ENCODE data around the gene OTOGL.

Gene OTOGL

GRCh38 chr12:80381121-80381520 is 281.8 kb downstream of the OTOGL start:
- H3K4me1 ChIP-seq (ENCODE audit: control insufficient read depth in 1 of 2, insufficient read depth in 1 of 2, low read depth in 1 of 2, low read length in 1 of 2) = no peaks in the 10 kb centered on the region
- no peaks in the 10 kb centered on the region for H3K9me3 ChIP-seq
- no peak overlapping the region for H3K4me3 ChIP-seq (ENCODE audit: low read depth in 1 of 2, low read length in 1 of 2)
- no peaks in the 10 kb centered on the region for H3K27me3 ChIP-seq
- no peak overlapping the region for H3K27ac ChIP-seq
- no peak for TF ChIP-seq CTCF (IDR thresholded peaks at IDR 0.05)
- no peaks in the 10 kb centered on the region for H3K36me3 ChIP-seq

- H3K27ac ChIP-seq = no peak overlapping the region
These were observed 282.9 kb downstream of the OTOGL start for GRCh38 chr12:80382254-80382653.

GRCh38 chr12:80400571-80400991 is 301.2 kb downstream of the OTOGL start:
- no peaks in the 10 kb centered on the region for H3K36me3 ChIP-seq
- no peaks in the 10 kb centered on the region for H3K9me3 ChIP-seq
- no peak overlapping the region for H3K27ac ChIP-seq
- peaks cover 33% of the 10 kb centered on the region for H3K27me3 ChIP-seq
- H3K4me1 ChIP-seq (ENCODE audit: control insufficient read depth in 1 of 2, insufficient read depth in 1 of 2, low read depth in 1 of 2, low read length in 1 of 2) = no peaks in the 10 kb centered on the region
- H3K4me3 ChIP-seq (ENCODE audit: low read depth in 1 of 2, low read length in 1 of 2) = no peak overlapping the region
- no peak for TF ChIP-seq CTCF (IDR thresholded peaks at IDR 0.05)

More at GRCh38 chr12:80382254-80382653, 282.9 kb downstream of the OTOGL start:
- TF ChIP-seq CTCF (IDR thresholded peaks at IDR 0.05) = no peak
- H3K36me3 ChIP-seq = no peaks in the 10 kb centered on the region
- no peaks in the 10 kb centered on the region for H3K27me3 ChIP-seq
- no peak overlapping the region for H3K4me3 ChIP-seq (ENCODE audit: low read depth in 1 of 2, low read length in 1 of 2)
- no peaks in the 10 kb centered on the region for H3K9me3 ChIP-seq
- no peaks in the 10 kb centered on the region for H3K4me1 ChIP-seq (ENCODE audit: control insufficient read depth in 1 of 2, insufficient read depth in 1 of 2, low read depth in 1 of 2, low read length in 1 of 2)

- Histone ChIP-seq H3K4me3 (ENCODE audit: low read depth in 1 of 2, low read length in 1 of 2) (no peak overlapping the region), H3K27ac (no peak overlapping the region), H3K9me3 (no peaks in the 10 kb centered on the region), H3K27me3 (peaks cover 33% of the 10 kb centered on the region), H3K36me3 (no peaks in the 10 kb centered on the region), H3K4me1 (ENCODE audit: control insufficient read depth in 1 of 2, insufficient read depth in 1 of 2, low read depth in 1 of 2, low read length in 1 of 2) (no peaks in the 10 kb centered on the region)
- TF ChIP-seq CTCF (IDR thresholded peaks at IDR 0.05) = no peak
These were observed 301.9 kb downstream of the OTOGL start for GRCh38 chr12:80401191-80401590.

GRCh38 chr12:80404629-80405028 is 305.3 kb downstream of the OTOGL start:
- H3K36me3 ChIP-seq = no peaks in the 10 kb centered on the region
- H3K27me3 ChIP-seq = peaks cover 31% of the 10 kb centered on the region
- no peaks in the 10 kb centered on the region for H3K9me3 ChIP-seq
- H3K4me1 ChIP-seq (ENCODE audit: control insufficient read depth in 1 of 2, insufficient read depth in 1 of 2, low read depth in 1 of 2, low read length in 1 of 2) = no peaks in the 10 kb centered on the region
- no peak overlapping the region for H3K4me3 ChIP-seq (ENCODE audit: low read depth in 1 of 2, low read length in 1 of 2)
- no peak overlapping the region for H3K27ac ChIP-seq
- TF ChIP-seq CTCF (IDR thresholded peaks at IDR 0.05) = no peak

- Histone ChIP-seq H3K27me3 (peaks cover 15% of the 10 kb centered on the region), H3K27ac (no peak overlapping the region), H3K4me1 (ENCODE audit: control insufficient read depth in 1 of 2, insufficient read depth in 1 of 2, low read depth in 1 of 2, low read length in 1 of 2) (no peaks in the 10 kb centered on the region), H3K9me3 (no peaks in the 10 kb centered on the region), H3K4me3 (ENCODE audit: low read depth in 1 of 2, low read length in 1 of 2) (no peak overlapping the region), H3K36me3 (no peaks in the 10 kb centered on the region)
- TF ChIP-seq CTCF (IDR thresholded peaks at IDR 0.05) = no peak
These were observed 306.9 kb downstream of the OTOGL start for GRCh38 chr12:80406253-80406652.
